NCI-H774 (cell line): ENCODE measurements around the gene UBN1.
"Not testable (repeated sequence)": the region's sequence is repeated elsewhere in the genome, so short reads cannot be mapped to it uniquely, and the experiment has no call there.

ENCODE experiments used
- DNase-seq: peaks from one replicate; lab custom pipeline; 2025; lab: John Stamatoyannopoulos, UW

Gene UBN1

GRCh38 chr16:4888428-4889135 is 41.3 kb downstream of the UBN1 start:
- no peak for DNase-seq

- no peak for DNase-seq
Observed at GRCh38 chr16:4890026-4890425, 42.7 kb downstream of the UBN1 start.

GRCh38 chr16:4890686-4891085 is 43.4 kb downstream of the UBN1 start:
- DNase-seq, result no peak

GRCh38 chr16:4891097-4891885 is 44.0 kb downstream of the UBN1 start:
- no peak for DNase-seq

GRCh38 chr16:4891886-4892216 is 44.6 kb downstream of the UBN1 start:
- no peak for DNase-seq

- DNase-seq, result no peak
Observed at GRCh38 chr16:4892361-4893102, 45.3 kb downstream of the UBN1 start.

GRCh38 chr16:4893103-4893862 is 46.0 kb downstream of the UBN1 start:
- DNase-seq, result no peak

- DNase-seq, result no peak
Observed at GRCh38 chr16:4894276-4895150, 47.2 kb downstream of the UBN1 start.

- no peak for DNase-seq
Observed at GRCh38 chr16:4895366-4895765, 48.1 kb downstream of the UBN1 start.

- not testable (repeated sequence) for DNase-seq
Observed at GRCh38 chr16:4896761-4897160, 49.5 kb downstream of the UBN1 start.

GRCh38 chr16:4897328-4897727 is 50.0 kb downstream of the UBN1 start:
- no peak for DNase-seq

GRCh38 chr16:4898811-4899473 is 51.7 kb downstream of the UBN1 start:
- no peak for DNase-seq

GRCh38 chr16:4899474-4899846 is 52.2 kb downstream of the UBN1 start:
- DNase-seq, result no peak

- DNase-seq, result no peak
Observed at GRCh38 chr16:4900036-4900435, 52.8 kb downstream of the UBN1 start.

GRCh38 chr16:4900750-4901149 is 53.5 kb downstream of the UBN1 start:
- DNase-seq, result no peak

- no peak for DNase-seq
Observed at GRCh38 chr16:4902038-4902437, 54.8 kb downstream of the UBN1 start.

GRCh38 chr16:4904108-4904941 is 57.0 kb downstream of the UBN1 start:
- DNase-seq, result no peak

GRCh38 chr16:4904942-4905615 is 57.8 kb downstream of the UBN1 start:
- no peak for DNase-seq

- DNase-seq, result no peak
Observed at GRCh38 chr16:4908854-4909401, 61.6 kb downstream of the UBN1 start.
